HEK293 (cell line): Measurements from ENCODE around the gene SINHCAF.

Source experiments
- CTCF ChIP-seq: fragments of 450-650 bp; formaldehyde crosslinking; IDR thresholded peaks from 2 replicates; pipeline ENCODE4 v1.5.1; 2016; ENCODE audit warnings: missing biosample characterization, missing genetic modification characterization
- PATZ1 ChIP-seq: fragments of 450-650 bp; formaldehyde crosslinking; IDR thresholded peaks from 2 replicates; pipeline ENCODE4 v1.5.1; 2016; ENCODE audit warnings: missing biosample characterization, missing genetic modification characterization
- TSHZ1 ChIP-seq: fragments of 450-650 bp; formaldehyde crosslinking; IDR thresholded peaks from 2 replicates; pipeline ENCODE4 v1.5.1; 2016; ENCODE audit warnings: missing biosample characterization, missing genetic modification characterization, borderline replicate concordance
- ZBTB49 ChIP-seq: fragments of 450-650 bp; formaldehyde crosslinking; IDR thresholded peaks from 2 replicates; pipeline ENCODE4 v1.5.1; 2016; ENCODE audit warnings: missing biosample characterization, missing genetic modification characterization, low read depth
- ZNF121 ChIP-seq: fragments of 450-650 bp; formaldehyde crosslinking; IDR thresholded peaks from 2 replicates; pipeline ENCODE4 v1.5.1; 2016; ENCODE audit warnings: missing biosample characterization, missing genetic modification characterization
- ZNF473 ChIP-seq: fragments of 450-650 bp; formaldehyde crosslinking; IDR thresholded peaks from 2 replicates; pipeline ENCODE4 v1.5.1; 2017; ENCODE audit warnings: missing biosample characterization, missing genetic modification characterization
- ZNF521 ChIP-seq: fragments of 450-650 bp; formaldehyde crosslinking; IDR thresholded peaks from 2 replicates; pipeline ENCODE4 v1.5.1; 2017; ENCODE audit warnings: missing biosample characterization, mild to moderate bottlenecking, missing genetic modification characterization
- ZNF530 ChIP-seq: fragments of 450-650 bp; formaldehyde crosslinking; IDR thresholded peaks from 2 replicates; pipeline ENCODE4 v1.5.1; 2016; ENCODE audit warnings: low read depth, missing biosample characterization, missing genetic modification characterization
- ZSCAN18 ChIP-seq: fragments of 450-650 bp; formaldehyde crosslinking; IDR thresholded peaks from 2 replicates; pipeline ENCODE4 v1.5.1; 2016; ENCODE audit warnings: missing biosample characterization, missing genetic modification characterization

GRCh38 chr12:31353750-31354708, 28.1 kb upstream of the SINHCAF start:
- TF ChIP-seq CTCF (tag by site-specific recombination) = no peak
- TF ChIP-seq TSHZ1 (tag by site-specific recombination) = no peak
- TF ChIP-seq ZNF530 (tag by site-specific recombination) = no peak
- TF ChIP-seq ZBTB49 = no peak
- TF ChIP-seq ZNF121 (tag by site-specific recombination) = no peak
- TF ChIP-seq PATZ1 = no peak
- TF ChIP-seq ZNF521 (tag by site-specific recombination) = no peak
- TF ChIP-seq ZSCAN18 = no peak
- no peak for TF ChIP-seq ZNF473
